SKM-1 treated with dmso at 0.1 percent for 144 hours (cell line): ENCODE data around the gene AFF3.
A peak's percentile ranks its signal among the peaks of the same experiment; 100 is the strongest.

Experiments used
- DNase-seq: peaks from one replicate; lab custom pipeline; 2025; ENCODE audit not compliant: unreplicated experiment; lab: John Stamatoyannopoulos, UW

AFF3 gene

GRCh38 chr2:100046961-100047947 is 95.1 kb downstream of the AFF3 start:
- no peak for DNase-seq

GRCh38 chr2:100045000-100045399 is 97.4 kb downstream of the AFF3 start:
- DNase-seq, result no peak

- no peak for DNase-seq
Observed at GRCh38 chr2:100043891-100044255, 98.5 kb downstream of the AFF3 start.

GRCh38 chr2:100043081-100043890 is 99.1 kb downstream of the AFF3 start:
- DNase-seq, result no peak

- DNase-seq, result peak; percentile 64
Observed at GRCh38 chr2:100042562-100042961, 99.8 kb downstream of the AFF3 start.

- DNase-seq, result no peak
Observed at GRCh38 chr2:100041946-100042345, 100.4 kb downstream of the AFF3 start.

GRCh38 chr2:100041385-100041784 is 101.0 kb downstream of the AFF3 start:
- DNase-seq, result no peak

- no peak for DNase-seq
Observed at GRCh38 chr2:100040906-100041305, 101.5 kb downstream of the AFF3 start.

- DNase-seq, result peak; percentile 80
Observed at GRCh38 chr2:100039291-100039980, 103.0 kb downstream of the AFF3 start.

GRCh38 chr2:100038011-100038410 is 104.4 kb downstream of the AFF3 start:
- DNase-seq, result no peak

GRCh38 chr2:100036793-100037192 is 105.6 kb downstream of the AFF3 start:
- DNase-seq, result no peak

GRCh38 chr2:100036026-100036425 is 106.4 kb downstream of the AFF3 start:
- no peak for DNase-seq

GRCh38 chr2:100034431-100034830 is 108.0 kb downstream of the AFF3 start:
- no peak for DNase-seq

- DNase-seq, result no peak
Observed at GRCh38 chr2:100033976-100034375, 108.4 kb downstream of the AFF3 start.

- DNase-seq, result no peak
Observed at GRCh38 chr2:100031604-100032003, 110.8 kb downstream of the AFF3 start.

- DNase-seq, result no peak
Observed at GRCh38 chr2:100029460-100029859, 112.9 kb downstream of the AFF3 start.

- peak; percentile 2 for DNase-seq
Observed at GRCh38 chr2:100021791-100022340, 120.5 kb downstream of the AFF3 start.

- DNase-seq, result no peak
Observed at GRCh38 chr2:100019499-100019898, 122.9 kb downstream of the AFF3 start.

- no peak for DNase-seq
Observed at GRCh38 chr2:100018341-100019193, 123.8 kb downstream of the AFF3 start.

- no peak for DNase-seq
Observed at GRCh38 chr2:100017633-100018032, 124.8 kb downstream of the AFF3 start.
